ENCODE data around the gene ESYT1.
A peak's percentile ranks its signal among the peaks of the same experiment; 100 is the strongest.
"Not testable (repeated sequence)": the region's sequence is repeated elsewhere in the genome, so short reads cannot be mapped to it uniquely, and the experiment has no call there.

ESYT1 gene

DNA sequence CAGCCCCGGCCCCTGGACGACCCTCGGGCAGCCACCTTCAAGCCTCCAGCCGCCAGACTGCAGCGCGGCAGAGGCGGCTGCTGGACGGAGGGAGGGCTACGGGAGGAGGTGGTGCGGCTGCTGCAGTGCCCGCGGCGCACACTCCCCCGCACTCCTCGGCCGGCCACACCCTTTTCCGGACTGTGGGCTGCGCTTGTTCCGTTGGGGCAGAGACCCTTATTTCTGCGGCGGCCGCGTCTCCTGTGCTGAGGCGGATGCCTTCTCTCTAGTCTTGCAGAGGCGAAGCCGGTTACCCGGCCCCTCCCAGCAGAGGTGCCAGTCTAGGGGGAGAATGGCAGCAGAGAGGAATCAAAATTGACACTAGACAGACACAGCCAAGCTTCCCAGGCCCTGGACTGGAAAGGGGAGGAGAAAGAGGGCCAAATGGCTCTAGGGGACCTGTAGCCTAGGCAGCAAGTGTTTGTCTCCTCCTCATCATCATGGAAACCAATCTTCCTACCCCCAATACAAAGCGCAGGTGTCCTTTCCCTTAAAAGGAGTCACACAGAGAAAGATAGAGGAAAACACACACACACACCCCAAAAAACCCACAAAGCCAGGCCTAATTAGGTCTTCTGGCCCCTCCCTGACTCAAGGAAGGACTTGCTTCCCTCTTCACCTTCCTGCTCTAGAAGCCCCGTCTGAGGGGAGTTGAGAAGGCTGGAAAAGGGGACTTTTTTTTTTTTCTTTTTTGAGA lies 1.3 kb downstream of the ESYT1 start:
- DNase-seq, result peak; percentile 43 to 57

DNA sequence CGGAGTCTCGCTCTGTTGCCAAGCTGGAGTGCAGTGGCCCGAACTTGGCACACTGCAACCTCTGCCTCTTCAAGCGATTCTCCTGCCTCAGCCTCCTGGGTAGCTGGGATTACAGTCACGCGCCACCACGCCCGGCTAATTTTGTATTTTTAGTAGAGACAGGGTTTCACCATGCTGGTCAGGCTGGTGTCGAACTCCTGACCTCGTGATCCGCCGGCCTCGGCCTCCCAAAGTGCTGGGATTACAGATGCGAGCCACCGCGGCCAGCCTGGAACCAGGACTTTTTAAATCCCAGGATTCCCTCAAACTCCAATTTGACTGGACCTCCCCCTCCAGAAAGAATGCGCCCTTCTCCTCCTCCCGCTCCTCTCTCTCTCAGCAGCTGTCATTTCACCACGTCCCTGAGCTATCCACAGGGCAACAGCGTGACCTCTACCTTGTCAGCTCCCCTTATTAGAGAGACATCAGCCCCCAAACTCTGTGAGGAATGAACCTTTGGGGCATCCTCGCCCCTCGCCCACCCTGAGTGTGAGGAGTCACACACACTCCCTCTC lies 2.0 kb downstream of the ESYT1 start:
- no peak for DNase-seq

DNA sequence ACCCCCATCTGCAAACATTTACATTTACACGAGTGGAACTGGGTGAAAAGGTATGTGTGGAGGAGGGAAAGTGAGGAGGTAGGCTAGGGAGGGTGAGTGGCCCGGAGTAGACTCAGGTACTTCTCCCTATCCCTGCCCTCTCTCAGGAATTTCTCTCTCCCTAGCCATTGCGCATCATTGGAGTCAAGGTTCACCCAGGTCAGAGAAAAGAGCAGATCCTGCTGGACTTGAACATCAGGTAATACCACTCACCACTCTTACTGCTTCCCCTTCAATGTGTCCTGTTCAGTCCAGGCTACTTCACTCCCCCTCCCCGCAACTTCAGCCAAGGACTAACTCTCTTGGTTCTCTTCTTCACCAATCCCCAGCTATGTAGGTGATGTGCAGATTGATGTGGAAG lies 2.8 kb downstream of the ESYT1 start:
- DNase-seq, result no peak

DNA sequence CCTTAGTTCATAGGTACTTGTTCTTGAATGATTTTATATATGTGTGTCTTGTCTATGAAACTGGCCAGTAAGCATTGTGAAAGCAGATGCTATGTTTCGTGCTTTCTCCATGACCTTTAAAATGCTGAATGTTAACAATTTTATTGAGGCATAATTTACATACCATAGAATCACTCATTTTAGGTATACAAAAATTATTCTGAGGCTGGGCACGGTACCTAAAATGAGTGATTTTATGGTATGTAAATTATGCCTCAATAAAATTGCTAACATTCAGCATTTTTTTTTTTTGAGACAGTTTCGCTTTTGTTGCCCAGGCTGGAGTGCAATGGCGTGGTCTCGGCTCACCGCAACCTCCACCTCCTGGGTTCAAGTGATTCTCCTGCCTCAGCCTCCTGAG lies 6.8 kb downstream of the ESYT1 start:
- DNase-seq, result no peak

DNA sequence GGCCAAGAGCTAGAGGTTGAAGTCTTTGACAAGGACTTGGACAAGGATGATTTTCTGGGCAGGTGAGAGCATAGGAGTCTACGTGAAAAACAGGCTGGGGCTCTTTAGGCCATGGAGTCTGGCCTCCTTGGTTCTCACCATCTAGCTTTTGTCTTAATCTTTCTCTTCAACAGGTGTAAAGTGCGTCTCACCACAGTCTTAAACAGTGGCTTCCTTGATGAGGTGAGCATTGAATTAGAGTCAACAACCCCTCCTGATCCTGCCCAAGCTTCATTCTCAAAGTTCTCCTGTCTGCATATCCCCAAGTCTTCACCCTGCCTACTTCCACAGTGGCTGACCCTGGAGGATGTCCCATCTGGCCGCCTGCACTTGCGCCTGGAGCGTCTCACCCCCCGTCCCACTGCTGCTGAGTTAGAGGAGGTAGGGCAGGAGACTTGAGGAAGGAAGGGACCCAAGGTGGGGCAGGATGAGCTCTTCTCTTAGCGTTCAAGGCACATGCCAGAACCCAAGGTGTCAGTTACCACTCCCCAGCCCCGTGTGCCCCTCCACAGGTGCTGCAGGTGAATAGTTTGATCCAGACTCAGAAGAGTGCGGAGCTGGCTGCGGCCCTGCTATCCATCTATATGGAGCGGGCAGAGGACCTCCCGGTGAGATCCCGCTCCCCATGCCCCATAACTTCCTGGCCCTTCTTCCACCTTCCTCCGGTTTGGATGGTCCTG lies 9.9 kb downstream of the ESYT1 start:
- no peak for DNase-seq

DNA sequence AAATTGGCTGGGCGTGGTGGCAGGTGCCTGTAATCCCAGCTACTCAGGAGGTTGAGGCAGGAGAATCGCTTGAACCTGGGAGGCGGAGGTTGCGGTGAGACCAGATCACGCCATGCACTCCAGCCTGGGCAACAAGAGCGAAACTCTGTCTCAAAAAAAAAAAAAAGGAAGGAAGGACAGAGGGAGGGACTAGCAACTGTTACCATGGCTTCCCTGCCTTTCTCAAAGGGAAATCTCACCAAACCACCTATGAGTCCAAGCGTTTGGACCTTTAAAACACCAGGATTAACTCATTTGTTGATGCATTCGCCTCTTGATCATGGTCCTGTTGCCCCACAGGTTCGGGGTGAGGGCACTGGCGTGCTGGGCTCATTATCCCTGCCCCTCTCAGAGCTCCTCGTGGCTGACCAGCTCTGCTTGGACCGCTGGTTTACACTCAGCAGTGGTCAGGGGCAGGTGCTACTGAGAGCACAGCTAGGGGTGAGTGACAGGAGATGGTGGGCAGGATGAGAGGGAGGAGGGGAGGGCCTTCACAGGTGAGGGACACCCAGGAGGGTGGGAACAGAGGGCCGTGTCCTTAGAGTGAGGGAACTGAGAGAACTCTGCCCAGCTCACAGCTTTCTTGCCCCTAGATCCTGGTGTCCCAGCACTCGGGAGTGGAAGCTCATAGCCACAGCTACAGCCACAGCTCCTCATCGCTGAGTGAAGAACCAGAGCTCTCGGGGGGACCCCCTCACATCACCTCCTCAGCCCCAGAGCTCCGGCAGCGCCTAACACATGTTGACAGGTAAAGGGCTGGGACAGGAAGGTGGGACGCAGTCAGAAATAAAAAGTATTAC lies 14.1 kb downstream of the ESYT1 start:
- DNase-seq, result no peak

DNA sequence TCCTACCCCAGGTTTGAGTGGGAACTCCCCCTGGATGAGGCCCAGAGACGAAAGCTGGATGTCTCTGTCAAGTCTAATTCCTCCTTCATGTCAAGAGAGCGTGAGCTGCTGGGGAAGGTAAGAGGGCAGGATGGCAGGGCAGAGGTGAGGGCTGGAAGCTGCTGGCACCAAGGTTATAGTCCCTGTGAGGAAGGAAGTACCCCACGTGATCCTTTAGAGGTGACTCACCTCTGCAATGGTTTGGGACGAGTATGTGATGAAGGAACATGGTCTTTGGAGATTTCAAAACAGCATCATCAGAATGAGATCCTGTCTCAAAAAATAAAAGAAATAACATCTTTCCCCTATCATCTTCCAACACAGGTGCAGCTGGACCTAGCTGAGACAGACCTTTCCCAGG lies 15.2 kb downstream of the ESYT1 start:
- no peak for DNase-seq

DNA sequence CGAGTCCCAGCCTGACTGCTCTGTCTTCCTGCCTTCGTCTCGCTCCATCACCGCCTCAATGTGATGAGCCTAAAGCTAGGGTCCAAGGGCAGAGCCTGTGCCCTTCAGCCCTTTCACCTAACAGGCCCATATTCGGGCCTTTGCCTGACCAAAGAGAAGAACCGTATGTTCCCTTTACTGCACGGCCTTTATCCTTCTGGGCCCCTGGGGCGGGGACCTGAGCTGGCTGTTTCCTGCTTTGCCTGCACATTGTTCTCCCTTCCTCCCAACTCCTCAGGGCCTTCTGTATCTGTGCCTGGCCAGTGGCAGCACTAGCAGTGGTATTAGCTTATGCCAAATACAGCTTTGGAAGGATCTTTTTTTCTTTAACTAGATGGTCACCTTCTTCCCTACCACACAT lies 15.8 kb downstream of the ESYT1 start:
- no peak for DNase-seq

DNA sequence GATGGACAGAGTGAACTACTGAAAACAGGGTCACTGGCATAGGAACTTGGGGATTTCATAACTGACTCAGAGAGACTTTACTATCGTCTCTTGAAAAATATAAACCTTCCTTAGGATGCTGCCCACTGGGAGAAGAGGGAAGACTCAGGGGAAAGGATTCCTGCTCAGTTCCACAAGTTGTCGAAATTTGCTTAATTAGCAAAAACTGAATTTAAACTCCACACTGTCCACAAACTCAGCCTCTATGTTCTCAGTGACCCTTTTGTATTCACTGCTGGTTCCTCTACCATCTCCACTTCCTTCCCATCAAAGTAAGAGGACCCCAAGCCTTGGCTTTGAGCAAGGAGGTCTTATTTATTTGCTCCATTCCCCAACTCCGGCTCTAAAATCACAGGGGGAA lies 17.1 kb downstream of the ESYT1 start:
- no peak for DNase-seq

DNA sequence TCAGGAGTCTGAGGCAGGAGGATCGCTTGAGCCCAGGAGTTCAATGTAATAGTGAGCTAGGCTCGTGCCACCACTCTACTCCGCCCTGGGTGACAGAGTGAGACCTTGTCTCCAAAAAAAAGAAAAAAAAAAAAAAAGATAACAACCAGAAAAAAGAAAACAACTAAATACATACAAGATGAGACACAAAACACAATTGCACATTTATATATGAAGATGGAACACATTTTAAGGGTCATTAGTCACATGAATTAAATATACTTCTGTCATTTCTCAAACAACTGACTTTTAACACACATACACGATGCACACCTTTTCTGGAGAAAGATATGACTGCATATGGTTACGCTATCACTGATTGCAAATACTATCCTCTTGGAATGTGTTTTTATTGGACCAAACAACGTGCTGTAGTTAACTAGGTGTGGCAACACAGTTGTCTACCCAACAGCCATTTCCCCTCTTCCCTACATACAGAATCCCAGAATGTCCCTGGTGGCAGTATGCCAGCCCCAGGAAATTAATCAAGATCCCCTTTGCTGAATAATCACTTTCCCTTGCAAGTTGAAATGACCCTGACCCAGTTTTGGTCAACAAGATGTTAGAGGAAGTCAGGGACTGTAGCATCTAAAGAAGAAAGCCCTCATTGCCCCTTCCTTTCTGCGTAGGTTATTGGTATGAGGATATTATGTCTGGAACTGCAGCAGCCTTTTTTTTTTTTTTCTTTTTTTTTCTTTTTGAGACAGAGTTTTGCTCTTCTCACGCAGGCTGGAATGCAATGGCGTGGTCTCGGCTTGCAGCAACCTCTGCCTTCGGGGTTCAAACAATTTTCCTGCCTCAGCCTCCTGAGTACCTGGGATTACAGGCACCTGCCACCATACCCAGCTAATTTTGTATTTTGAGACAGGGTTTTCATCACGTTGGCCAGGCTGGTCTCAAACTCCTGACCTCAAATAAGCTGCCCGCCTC lies 18.7 kb downstream of the ESYT1 start:
- no peak for DNase-seq

DNA sequence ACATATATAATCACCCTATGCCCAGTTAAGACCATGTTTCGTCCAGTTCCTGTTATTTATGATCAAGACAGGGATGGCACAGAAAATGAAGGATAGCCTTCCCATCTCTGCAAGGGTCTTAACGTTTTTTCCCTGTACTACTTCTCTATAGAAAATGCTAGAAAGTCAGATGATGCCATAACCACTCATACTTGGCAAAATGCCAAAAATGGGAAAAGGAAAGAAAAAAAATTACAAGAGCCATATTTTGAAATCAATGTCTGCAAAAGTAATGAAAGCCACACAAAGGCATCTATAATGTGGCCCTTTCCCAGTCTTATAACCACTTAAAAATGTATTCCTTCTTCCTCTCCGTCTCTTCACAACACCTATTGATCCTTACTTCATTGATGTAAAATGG lies 22.5 kb downstream of the ESYT1 start:
- DNase-seq, result no peak

DNA sequence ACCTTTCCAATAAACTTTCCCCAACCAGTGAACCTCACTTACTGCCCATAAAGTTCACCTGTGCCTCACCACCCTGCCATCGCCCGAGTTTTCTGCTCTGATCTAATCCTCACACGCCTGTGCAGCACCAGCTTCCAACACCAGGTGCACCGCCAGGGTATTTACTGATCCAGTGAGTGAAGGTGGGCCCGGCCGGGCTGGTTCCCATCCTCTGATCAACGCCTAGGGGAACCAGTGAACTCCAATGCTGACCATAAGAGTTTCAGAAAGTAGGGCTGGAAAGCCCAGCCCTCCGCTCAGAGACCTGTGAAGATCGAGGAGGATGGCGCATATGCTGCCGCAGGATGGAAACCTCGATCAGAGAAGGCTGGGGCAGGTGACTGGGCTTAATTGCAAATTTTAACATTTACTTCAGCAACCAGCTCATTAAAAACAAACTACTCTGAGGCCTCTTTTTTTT lies 23.6 kb downstream of the ESYT1 start:
- peak; percentile 53 to 68 for DNase-seq

DNA sequence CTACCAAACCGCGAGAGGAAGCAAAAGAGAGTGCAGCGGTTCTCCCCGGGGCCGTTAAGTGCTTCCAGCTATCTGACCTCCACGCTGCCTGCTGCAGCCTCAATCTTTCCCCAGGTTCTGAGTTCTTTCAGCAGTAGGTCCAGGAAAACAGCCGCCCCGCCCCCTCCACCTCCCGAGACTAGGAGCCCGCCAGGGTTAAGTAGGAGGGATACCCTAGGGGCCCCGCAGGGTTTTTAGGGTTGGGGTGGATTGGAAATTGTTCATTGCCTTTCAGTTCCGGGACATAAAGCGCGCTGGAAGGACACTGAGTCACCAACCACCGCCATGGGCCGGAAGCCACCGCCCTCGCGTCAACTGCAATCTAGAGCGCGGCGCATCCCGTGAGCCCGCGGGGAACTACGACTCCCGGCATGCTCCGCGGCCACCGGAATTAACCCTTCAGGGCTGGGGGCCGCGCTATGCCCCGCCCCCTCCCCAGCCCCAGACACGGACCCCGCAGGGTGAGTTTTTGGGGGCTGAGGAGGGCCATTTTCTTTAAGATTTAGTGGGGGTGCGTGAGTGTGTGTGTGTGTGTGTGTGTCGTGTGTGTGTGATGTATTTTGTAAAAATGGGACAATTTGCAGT lies 24.2 kb downstream of the ESYT1 start, which contains the start of gene MYL6B:
MYL6B (plus strand) TSS at position 456 of the 624 bp plus-strand sequence. CDS start 1,332 bp downstream, outside the sequence.
- peak; percentile 90 to 92 for DNase-seq

DNA sequence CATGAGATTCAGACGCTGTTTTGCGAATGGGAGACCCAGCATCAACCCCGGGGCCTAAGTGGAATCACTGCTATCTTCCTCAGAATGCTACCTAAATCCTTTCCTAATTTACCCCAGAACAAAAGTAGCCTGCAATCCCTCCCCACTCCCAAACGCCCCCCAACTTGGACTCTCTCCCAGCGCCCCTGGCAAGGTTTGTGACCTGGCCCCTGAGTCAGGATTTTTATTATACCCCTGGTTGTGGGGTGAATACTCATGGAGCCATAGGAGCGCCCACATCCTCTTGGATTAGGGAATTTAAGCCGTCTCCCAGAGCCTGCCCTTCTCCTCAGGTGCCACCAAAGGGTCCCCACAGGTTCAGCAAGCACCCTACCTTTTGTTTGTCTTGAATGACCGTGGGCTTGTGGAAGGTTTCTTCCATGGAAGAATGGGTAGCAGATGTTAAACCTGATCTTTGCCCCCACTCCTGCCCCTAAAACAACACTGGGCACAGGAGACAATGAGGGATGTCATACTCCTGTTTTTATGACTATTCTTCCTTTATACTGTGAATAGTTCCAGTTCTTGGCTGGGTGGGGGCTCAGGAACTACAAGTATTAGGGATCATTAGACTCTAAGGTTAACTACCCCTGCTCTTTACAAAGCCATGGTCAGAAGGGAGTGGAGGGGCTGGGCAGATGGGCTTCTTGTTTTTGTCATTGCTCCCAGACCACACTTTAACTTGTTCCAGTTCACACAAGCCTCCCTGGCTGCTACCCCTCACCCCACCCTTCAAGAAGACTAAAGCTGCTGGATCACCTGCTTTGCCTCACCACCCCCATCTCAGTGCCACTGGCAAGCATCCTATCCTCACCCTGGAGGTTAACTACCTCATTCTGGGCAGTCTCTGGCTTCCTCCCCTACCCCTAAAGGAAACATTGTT lies 24.9 kb downstream of the ESYT1 start:
- no peak for DNase-seq

DNA sequence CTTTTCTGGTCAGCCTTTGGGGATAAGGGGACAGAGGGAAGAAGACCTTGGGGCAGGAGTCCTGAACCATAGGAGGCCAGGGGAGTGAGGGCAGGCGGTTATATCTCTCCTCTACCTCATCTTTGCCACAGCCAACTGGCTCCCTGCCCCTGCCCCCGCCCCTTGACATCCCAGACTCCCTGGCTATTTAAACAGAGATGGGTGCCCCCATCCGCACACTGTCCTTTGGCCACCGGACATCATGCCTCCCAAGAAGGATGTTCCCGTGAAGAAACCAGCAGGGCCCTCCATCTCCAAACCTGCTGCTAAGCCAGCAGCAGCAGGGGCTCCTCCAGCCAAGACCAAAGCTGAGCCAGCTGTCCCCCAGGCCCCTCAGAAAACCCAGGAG lies 25.6 kb downstream of the ESYT1 start:
- DNase-seq, result no peak

DNA sequence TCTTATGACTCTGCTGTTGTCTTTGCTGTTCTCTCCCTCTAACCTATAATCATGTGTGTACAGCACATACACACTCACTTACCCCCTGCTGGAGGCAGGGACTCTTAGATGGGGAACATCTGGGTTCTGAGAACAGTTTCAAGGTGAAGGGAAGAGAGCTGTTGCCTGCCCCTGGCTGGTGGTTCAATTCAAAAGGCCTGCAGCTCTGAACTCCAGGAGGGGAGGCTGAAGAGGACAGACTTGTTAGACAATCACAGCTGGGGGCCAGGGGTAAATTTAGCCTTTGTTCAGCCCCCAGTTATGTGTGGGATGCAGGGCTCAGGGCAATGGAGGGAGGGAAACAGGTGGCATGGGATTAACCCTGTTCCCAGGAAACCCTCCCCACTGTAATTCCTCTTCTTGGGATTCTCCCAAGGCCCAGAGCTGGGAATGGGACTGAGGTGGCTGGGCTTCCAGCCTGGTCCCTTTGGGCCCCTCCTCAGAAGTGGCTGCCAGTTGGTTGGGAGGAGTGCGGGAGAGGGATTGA lies 26.2 kb downstream of the ESYT1 start:
- DNase-seq, result no peak

DNA sequence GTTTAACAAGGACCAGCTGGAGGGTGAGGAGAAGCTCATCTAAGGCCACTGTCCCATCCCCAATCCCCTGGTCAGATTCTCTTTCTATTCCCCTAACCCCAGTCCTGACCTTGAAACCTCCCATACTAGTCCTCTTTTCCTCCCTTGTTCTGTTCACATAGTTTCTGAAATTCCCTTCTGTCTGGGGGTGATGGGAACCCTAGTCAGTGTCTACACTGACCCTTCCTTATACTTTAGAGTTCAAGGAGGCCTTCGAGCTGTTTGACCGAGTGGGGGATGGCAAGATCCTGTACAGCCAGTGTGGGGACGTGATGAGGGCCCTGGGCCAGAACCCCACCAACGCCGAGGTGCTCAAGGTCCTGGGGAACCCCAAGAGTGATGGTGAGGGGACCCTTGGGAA lies 26.8 kb downstream of the ESYT1 start:
- no peak for DNase-seq

DNA sequence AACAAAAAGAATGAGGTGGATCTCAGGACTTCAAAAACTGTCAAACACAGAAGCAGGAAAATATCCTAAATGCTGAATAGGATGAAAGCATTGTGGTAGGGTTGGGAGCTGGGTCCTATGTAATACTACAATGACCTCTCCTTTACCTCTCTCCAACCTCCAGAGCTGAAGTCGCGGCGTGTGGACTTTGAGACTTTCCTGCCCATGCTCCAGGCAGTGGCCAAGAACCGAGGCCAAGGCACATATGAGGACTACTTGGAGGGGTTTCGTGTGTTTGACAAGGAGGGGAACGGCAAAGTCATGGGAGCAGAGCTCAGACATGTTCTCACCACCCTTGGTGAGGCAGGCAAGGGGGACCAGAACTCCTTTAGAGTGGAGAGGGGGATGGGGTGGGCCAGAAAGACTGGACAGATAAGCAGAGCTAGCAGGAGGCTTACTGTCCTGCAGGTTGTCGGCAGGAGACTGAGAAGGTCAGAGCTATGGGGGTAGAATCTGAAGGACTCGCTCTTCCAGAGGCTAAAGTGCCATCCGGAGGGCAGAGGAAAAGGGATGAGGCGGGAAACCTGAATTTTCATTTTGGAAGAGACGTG lies 27.3 kb downstream of the ESYT1 start:
- no peak for DNase-seq

DNA sequence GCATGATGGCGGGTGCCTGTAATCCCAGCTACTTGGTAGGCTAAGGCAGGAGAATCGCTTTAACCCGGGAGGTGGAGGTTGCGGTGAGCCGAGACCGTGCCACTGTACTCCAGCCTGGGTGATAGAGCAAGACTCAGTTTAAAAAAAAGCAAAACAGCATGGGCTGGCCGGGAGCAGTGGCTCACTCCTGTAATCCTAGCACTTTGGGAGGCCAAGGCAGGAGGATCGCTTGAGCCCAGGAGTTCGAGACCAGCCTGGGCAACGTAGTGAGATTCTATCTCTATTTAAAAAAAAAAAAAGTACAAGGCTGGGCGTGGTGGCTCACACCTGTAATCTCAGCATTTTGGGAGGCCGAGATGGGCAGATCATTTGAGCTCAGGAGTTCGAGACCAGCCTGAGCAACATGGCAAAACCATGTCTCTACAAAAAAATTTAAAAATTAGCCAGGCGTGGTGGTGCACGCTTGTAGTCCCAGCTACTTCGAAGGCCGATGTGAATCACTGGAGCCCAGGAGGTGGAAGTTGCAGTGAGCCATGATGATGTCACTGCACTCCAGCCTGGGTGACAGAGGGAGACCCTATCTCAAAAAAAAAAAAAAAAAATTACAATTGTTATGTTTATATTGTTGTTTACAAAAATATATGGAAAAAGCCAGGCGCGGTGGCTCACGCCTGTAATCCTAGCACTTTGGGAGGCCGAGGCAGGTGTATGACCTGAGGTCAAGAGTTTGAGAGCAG lies 28.6 kb downstream of the ESYT1 start:
- DNase-seq, result not testable (repeated sequence)

Measured in stimulated activated CD4-positive, alpha-beta T cell treated with anti-CD3 and anti-CD28 coated beads, Interleukin-2, amount 100 ng/mL, for 48 hours (primary cell).